HL-60/S4 (cell line): ENCODE data around the gene ZKSCAN1.

ENCODE experiments used
- in situ Hi-C: fragments of 300-500 bp; cut with MboI; formaldehyde crosslinking; loops from 2 replicates; pipeline ENCODE4 v1.14.3; 2022; ENCODE audit warnings: low sequenced_read_pairs

The ZKSCAN1 gene

GRCh38 chr7:100033526-100033925 lies 18.1 kb downstream of the ZKSCAN1 start:
- in situ Hi-C loops, result no loop called here

GRCh38 chr7:100034871-100035510 lies 19.6 kb downstream of the ZKSCAN1 start:
- in situ Hi-C loops, result no loop called here

- in situ Hi-C loops, result no loop called here
Measured at GRCh38 chr7:100035876-100036275, 20.5 kb downstream of the ZKSCAN1 start.

- in situ Hi-C loops, result no loop called here
Measured at GRCh38 chr7:100038326-100038725, 22.9 kb downstream of the ZKSCAN1 start.

GRCh38 chr7:100040575-100040974 lies 25.2 kb downstream of the ZKSCAN1 start:
- in situ Hi-C loops, result no loop called here

GRCh38 chr7:100044718-100045117 lies 29.3 kb downstream of the ZKSCAN1 start:
- in situ Hi-C loops, result no loop called here

- in situ Hi-C loops, result no loop called here
Measured at GRCh38 chr7:100048680-100049079, 33.3 kb downstream of the ZKSCAN1 start.

- in situ Hi-C loops, result no loop called here
Measured at GRCh38 chr7:100049441-100050291, 34.3 kb downstream of the ZKSCAN1 start, which contains the start of gene ZSCAN21. ZSCAN21 (plus strand) TSS chr7:100049774; CDS start chr7:100057007, 7,233 bp downstream.

- in situ Hi-C loops, result no loop called here
Measured at GRCh38 chr7:100051611-100052010, 36.2 kb downstream of the ZKSCAN1 start.

GRCh38 chr7:100053215-100053614 lies 37.8 kb downstream of the ZKSCAN1 start:
- in situ Hi-C loops, result no loop called here

GRCh38 chr7:100057006-100057405 lies 41.6 kb downstream of the ZKSCAN1 start:
- in situ Hi-C loops, result no loop called here

- in situ Hi-C loops, result no loop called here
Measured at GRCh38 chr7:100059251-100059739, 43.9 kb downstream of the ZKSCAN1 start.

- in situ Hi-C loops, result no loop called here
Measured at GRCh38 chr7:100061518-100062193, 46.3 kb downstream of the ZKSCAN1 start.

- in situ Hi-C loops, result no loop called here
Measured at GRCh38 chr7:100063376-100063775, 48.0 kb downstream of the ZKSCAN1 start.

GRCh38 chr7:100064162-100064561 lies 48.8 kb downstream of the ZKSCAN1 start:
- in situ Hi-C loops, result no loop called here

- in situ Hi-C loops, result no loop called here
Measured at GRCh38 chr7:100065452-100066186, 50.2 kb downstream of the ZKSCAN1 start.

GRCh38 chr7:100066953-100067352 lies 51.6 kb downstream of the ZKSCAN1 start:
- in situ Hi-C loops, result no loop called here

- in situ Hi-C loops, result no loop called here
Measured at GRCh38 chr7:100069991-100070390, 54.6 kb downstream of the ZKSCAN1 start.

- in situ Hi-C loops, result no loop called here
Measured at GRCh38 chr7:100071018-100071723, 55.8 kb downstream of the ZKSCAN1 start.

- in situ Hi-C loops, result no loop called here
Measured at GRCh38 chr7:100072462-100072861, 57.1 kb downstream of the ZKSCAN1 start.
